Right lobe of liver (tissue), 6 donors: ENCODE results near the gene SERPIND1. TPM values are rescaled to one million over a fixed set of nuclear protein-coding genes. Genes with fewer than 3 reads are reported as not detected.
A peak's percentile ranks its signal among the peaks of the same experiment; 100 is the strongest.

Source experiments
- ATAC-seq, 4 donors: fragments of 200-7000 bp; cut with Tn5 transposase; one replicate each; pipeline ENCODE4 v1.9.1; 2020; ENCODE audit warnings: mild to moderate bottlenecking in 4 of 4, moderate library complexity in 4 of 4
- DNase-seq, 3 donors: peaks; one replicate each; pipeline ENCODE4 v3.0.0-alpha.2; 2020
- H3K27ac ChIP-seq, 3 donors: fragments of 200-600 bp; one replicate each; pipeline ENCODE4 v1.8.0; 2022
- H3K27me3 ChIP-seq, 2 donors: fragments of 200-600 bp; one replicate each; pipeline ENCODE4 v1.8.0; 2022
- H3K36me3 ChIP-seq, 4 donors: fragments of 200-600 bp; sonication (generic) in 1 of 4; one replicate each; pipeline versions ENCODE4 v1.5.1 to v1.8.0; 2017 to 2022; ENCODE audit warnings: control low read depth in 1 of 4
- H3K4me1 ChIP-seq, 4 donors: fragments of 200-600 bp; sonication (generic) in 1 of 4; one replicate each; pipeline versions ENCODE4 v1.5.1 to v1.8.0; 2017 to 2022; ENCODE audit warnings: control low read depth in 1 of 4
- H3K4me3 ChIP-seq, 3 donors: fragments of 200-600 bp; one replicate each; pipeline ENCODE4 v1.8.0; 2022
- H3K9me3 ChIP-seq, 4 donors: fragments of 200-600 bp; sonication (generic) in 1 of 4; one replicate each; pipeline versions ENCODE4 v1.5.1 to v1.8.0; 2017 to 2022; ENCODE audit warnings: control low read depth in 1 of 4
- CTCF ChIP-seq, 4 donors: fragments of 200-600 bp in 3 of 4; fragments of 450-650 bp in 1 of 4; IDR thresholded peaks; one replicate each; pipeline versions ENCODE4 v1.5.1 to v1.8.0; 2016 to 2022; ENCODE audit warnings: antibody characterized with exemption in 4 of 4, mild to moderate bottlenecking in 2 of 4
- POLR2A ChIP-seq: fragments of 450-650 bp; IDR thresholded peaks from one replicate; pipeline ENCODE4 v1.6.1; 2017; ENCODE audit warnings: antibody characterized with exemption, mild to moderate bottlenecking
- WGBS: methylation state at CpG from one replicate; pipeline ENCODE4 v1.1.6; 2018; ENCODE audit warnings: low coverage, low lambda C conversion rate; ENCODE audit not compliant: insufficient coverage; ENCODE audit errors: missing lambda C conversion rate; 5-methylcytosine and 5-hydroxymethylcytosine counted together
- intact Hi-C, 2 donors: fragments of 100-400 bp; cut with DNase I; formaldehyde crosslinking; loops; one replicate each; pipeline versions ENCODE4 v1.11.2 to v1.14.1; 2022
- total RNA-seq, 6 experiments: library from RNA; depleted of rRNA in 2 of 6; stranded (reverse); fragments of >200 nt in 2 of 6; fragmentation: NEBNext Ultra II Directional in 3 of 6; extraction: Animal tissue kit (Norgen Biotek cat#: 25700) in 3 of 6; gene quantifications; one replicate each; pipeline versions ENCODE4 v1.1.0 to v1.2.4, GENCODE V29; 2016 to 2023
- donor health status: DM: no; HTN: yes; CAD: no.
- donor health status: DM: no; HTN: no; CAD: no.
- donor health status: DM: no; HTN: no; CAD: no.
- donor health status: DM: no; HTN: yes; CAD: no.
- donor health status: DM: no; HTN: yes; CAD: no.

SERPIND1 gene
- total RNA-seq, 6 experiments from 2014 or later, result 49.7 to 615 (median 331) TPM

DNA sequence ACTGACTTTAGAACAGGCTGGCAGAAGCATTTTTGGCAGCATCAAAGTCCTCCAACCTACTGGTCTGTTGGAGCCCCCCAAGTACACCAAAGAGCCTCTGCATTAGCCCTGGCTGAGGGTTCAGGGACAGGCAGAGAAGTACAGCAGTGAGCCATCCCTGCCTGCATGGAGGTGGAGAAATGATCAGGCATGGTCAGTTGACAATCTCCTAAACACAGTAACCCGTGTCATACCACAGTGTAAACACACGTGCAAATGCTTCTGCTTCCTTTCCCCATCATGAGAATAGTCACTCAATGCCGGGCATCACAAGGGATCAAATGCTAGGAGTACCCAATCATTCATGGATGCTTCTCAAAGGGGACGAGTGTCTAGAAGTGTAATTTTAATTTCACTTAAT, 8.2 kb downstream of the SERPIND1 start:
- Histone ChIP-seq H3K36me3 (peaks cover 0 to 72% (median 7%) of the 10 kb centered on the region in 4 donors), H3K4me3 (no peak overlapping the region), H3K4me1 (peaks cover 0 to 94% (median 39%) of the 10 kb centered on the region in 4 donors), H3K27ac (peak overlapping the region; percentile 32 to 94 (median 59)), H3K27me3 (no peaks in the 10 kb centered on the region), H3K9me3 (no peaks in the 10 kb centered on the region)
- peak in 1 of 4 donors; percentile 1 for ATAC-seq
- DNase-seq, result no peak
- 41% methylated on average over 4 of the region's 4 CpGs for WGBS
- TF ChIP-seq POLR2A (no peak), CTCF (IDR thresholded peaks at IDR 0.05) (no peak)
- intact Hi-C loops, result no loop called here

GRCh38 chr22:20782596-20783299, 8.8 kb downstream of the SERPIND1 start:
- peaks cover 0 to 95% (median 39%) of the 10 kb centered on the region in 4 donors for H3K4me1 ChIP-seq
- intact Hi-C loops, result no loop called here
- peaks cover 0 to 78% (median 11%) of the 10 kb centered on the region in 4 donors for H3K36me3 ChIP-seq
- no peaks in the 10 kb centered on the region for H3K27me3 ChIP-seq
- TF ChIP-seq POLR2A (no peak), CTCF (IDR thresholded peaks at IDR 0.05) (no peak)
- no peaks in the 10 kb centered on the region for H3K9me3 ChIP-seq
- no peak overlapping the region for H3K4me3 ChIP-seq
- ATAC-seq (no peak), DNase-seq (no peak)
- 54% methylated on average over 3 of the region's 4 CpGs for WGBS
- peak overlapping the region in 1 of 3 donors; percentile 50 for H3K27ac ChIP-seq

- H3K27me3 ChIP-seq, result no peaks in the 10 kb centered on the region
- peaks cover 0 to 84% (median 12%) of the 10 kb centered on the region in 4 donors for H3K36me3 ChIP-seq
- TF ChIP-seq CTCF (IDR thresholded peaks at IDR 0.05) (no peak), POLR2A (no peak)
- H3K4me3 ChIP-seq, result no peak overlapping the region
- WGBS, result 89% methylated on average over 2 of the region's 3 CpGs
- intact Hi-C loops, result no loop called here
- peaks cover 0 to 95% (median 39%) of the 10 kb centered on the region in 4 donors for H3K4me1 ChIP-seq
- H3K9me3 ChIP-seq, result no peaks in the 10 kb centered on the region
- DNase-seq, result no peak
- ATAC-seq, result no peak
- H3K27ac ChIP-seq, result peak overlapping the region in 2 of 3 donors; percentile 50 to 62
These were observed 9.4 kb downstream of the SERPIND1 start for GRCh38 chr22:20783300-20783673.

GRCh38 chr22:20783844-20784723, 10.2 kb downstream of the SERPIND1 start:
- Histone ChIP-seq H3K27ac (peak overlapping the region in 2 of 3 donors; percentile 50 to 62), H3K4me1 (peaks cover 0 to 95% (median 37%) of the 10 kb centered on the region in 4 donors), H3K27me3 (no peaks in the 10 kb centered on the region), H3K4me3 (no peak overlapping the region), H3K36me3 (peaks cover 0 to 83% (median 12%) of the 10 kb centered on the region in 4 donors), H3K9me3 (no peaks in the 10 kb centered on the region)
- ATAC-seq, result peak; percentile 36 to 62 (median 44)
- intact Hi-C loops, result no loop called here
- DNase-seq, result no peak
- 58% methylated on average over 5 of the region's 14 CpGs for WGBS
- TF ChIP-seq CTCF (IDR thresholded peaks at IDR 0.05) (peak; percentile 59 to 75 (median 68)), POLR2A (no peak)
